ENCODE data around the gene CACNB4. TPM values are rescaled to one million over a fixed set of nuclear protein-coding genes. Genes with fewer than 3 reads are reported as not detected.

Gene CACNB4
- polyA plus RNA-seq, 1 of the 3 experiments (the other 2 are of a cell fraction), result 0.18 TPM

GRCh38 chr2:152097801-152098495, 896 bp downstream of the CACNB4 start:
- Histone ChIP-seq H3K9me3 (no peaks in the 10 kb centered on the region), H3F3A (replicated peaks; ENCODE audit: insufficient read depth) (peaks cover 5% of the 10 kb centered on the region), H3K79me2 (ENCODE audit: insufficient read depth) (no peaks in the 10 kb centered on the region), H3K27me3 (ENCODE audit: insufficient read depth) (peaks cover 34% of the 10 kb centered on the region), H3K4me3 (ENCODE audit: low read depth in 2 of 2, low read length in 1 of 2) (peak overlapping the region; percentile 49 to 61), H3K9me2 (no peaks in the 10 kb centered on the region), H3K4me2 (peak overlapping the region; percentile 100), H3K36me3 (replicated peaks in 1 of 2; ENCODE audit: control insufficient read depth in 1 of 2, insufficient read depth in 2 of 2, low read length in 1 of 2) (no peaks in the 10 kb centered on the region), H4K20me1 (ENCODE audit: insufficient read depth) (no peaks in the 10 kb centered on the region), H3K27ac (ENCODE audit: low read depth in 2 of 2, low read length in 1 of 2) (no peak overlapping the region), H3K4me1 (ENCODE audit: control insufficient read depth in 1 of 2, insufficient read depth in 2 of 2, low read depth in 1 of 2, low read length in 1 of 2) (peaks cover 0 to 20% of the 10 kb centered on the region in 2 experiments; a peak in 2 of 4 replicates), H2AFZ (ENCODE audit: low read depth) (peak overlapping the region; percentile 42; the same call in 1 of the 2 replicates), H3K9ac (no peak overlapping the region)
- TF ChIP-seq MEF2A (IDR thresholded peaks at IDR 0.05; ENCODE audit: borderline replicate concordance, low read depth) (no peak), CHD2 (IDR thresholded peaks at IDR 0.05; ENCODE audit: low read length, partially characterized antibody) (peak; percentile 11)
- WGBS (ENCODE audit: low lambda C conversion rate), result 5% methylated on average over 17 of the region's 52 CpGs
- no peak for DNase-seq
- POLR2A ChIA-PET, result no interaction called here
- CTCF ChIA-PET, result interaction anchor here (1.0 to 2.9 kb wide), 4 partner anchors 9 to 72 kb away, joined by 3 to 10 read pairs (median 3); no protein-coding TSS in a partner anchor

GRCh38 chr2:152097290-152097800, 1.5 kb downstream of the CACNB4 start:
- ChIA-PET POLR2A (no interaction called here), CTCF (interaction anchor here (1.0 to 2.9 kb wide), 4 partner anchors 9 to 72 kb away, joined by 3 to 10 read pairs (median 3); no protein-coding TSS in a partner anchor)
- Histone ChIP-seq H3K9me3 (no peaks in the 10 kb centered on the region), H3K4me2 (peak overlapping the region; percentile 100), H4K20me1 (ENCODE audit: insufficient read depth) (no peaks in the 10 kb centered on the region), H3K9me2 (no peaks in the 10 kb centered on the region), H3F3A (replicated peaks; ENCODE audit: insufficient read depth) (peaks cover 5% of the 10 kb centered on the region), H3K36me3 (replicated peaks in 1 of 2; ENCODE audit: control insufficient read depth in 1 of 2, insufficient read depth in 2 of 2, low read length in 1 of 2) (no peaks in the 10 kb centered on the region), H3K79me2 (ENCODE audit: insufficient read depth) (no peaks in the 10 kb centered on the region), H3K4me3 (ENCODE audit: low read depth in 2 of 2, low read length in 1 of 2) (peak overlapping the region; percentile 49 to 61), H3K27ac (ENCODE audit: low read depth in 2 of 2, low read length in 1 of 2) (no peak overlapping the region), H2AFZ (ENCODE audit: low read depth) (0 out of 2 replicates have a peak overlapping the region, but pooled peaks have one; percentile 42), H3K9ac (no peak overlapping the region), H3K4me1 (ENCODE audit: control insufficient read depth in 1 of 2, insufficient read depth in 2 of 2, low read depth in 1 of 2, low read length in 1 of 2) (peaks cover 0 to 20% of the 10 kb centered on the region in 2 experiments; a peak in 2 of 4 replicates), H3K27me3 (ENCODE audit: insufficient read depth) (peaks cover 34% of the 10 kb centered on the region)
- TF ChIP-seq CTCF (IDR thresholded peaks at IDR 0.05), result no peak
- TF ChIP-seq TCF12 (IDR thresholded peaks at IDR 0.05), result peak; percentile 38
- no peak for TF ChIP-seq SIN3A (IDR thresholded peaks at IDR 0.05; ENCODE audit: borderline replicate concordance, low read depth, low read length)
- no peak for TF ChIP-seq RXRA (IDR thresholded peaks at IDR 0.05; ENCODE audit: borderline replicate concordance, low read depth)
- TF ChIP-seq, protein P1, sequence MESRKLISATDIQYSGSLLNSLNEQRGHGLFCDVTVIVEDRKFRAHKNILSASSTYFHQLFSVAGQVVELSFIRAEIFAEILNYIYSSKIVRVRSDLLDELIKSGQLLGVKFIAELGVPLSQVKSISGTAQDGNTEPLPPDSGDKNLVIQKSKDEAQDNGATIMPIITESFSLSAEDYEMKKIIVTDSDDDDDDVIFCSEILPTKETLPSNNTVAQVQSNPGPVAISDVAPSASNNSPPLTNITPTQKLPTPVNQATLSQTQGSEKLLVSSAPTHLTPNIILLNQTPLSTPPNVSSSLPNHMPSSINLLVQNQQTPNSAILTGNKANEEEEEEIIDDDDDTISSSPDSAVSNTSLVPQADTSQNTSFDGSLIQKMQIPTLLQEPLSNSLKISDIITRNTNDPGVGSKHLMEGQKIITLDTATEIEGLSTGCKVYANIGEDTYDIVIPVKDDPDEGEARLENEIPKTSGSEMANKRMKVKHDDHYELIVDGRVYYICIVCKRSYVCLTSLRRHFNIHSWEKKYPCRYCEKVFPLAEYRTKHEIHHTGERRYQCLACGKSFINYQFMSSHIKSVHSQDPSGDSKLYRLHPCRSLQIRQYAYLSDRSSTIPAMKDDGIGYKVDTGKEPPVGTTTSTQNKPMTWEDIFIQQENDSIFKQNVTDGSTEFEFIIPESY (IDR thresholded peaks at IDR 0.05; ENCODE audit: borderline replicate concordance, low read depth), result no peak
- TF ChIP-seq RAD21 (IDR thresholded peaks at IDR 0.05; ENCODE audit: low read length), result no peak
- no peak for TF ChIP-seq NFIC (IDR thresholded peaks at IDR 0.05; ENCODE audit: borderline replicate concordance)
- no peak for TF ChIP-seq ELF1 (IDR thresholded peaks at IDR 0.05)
- TF ChIP-seq MEF2A (IDR thresholded peaks at IDR 0.05; ENCODE audit: borderline replicate concordance, low read depth), result no peak
- TF ChIP-seq, protein P2, sequence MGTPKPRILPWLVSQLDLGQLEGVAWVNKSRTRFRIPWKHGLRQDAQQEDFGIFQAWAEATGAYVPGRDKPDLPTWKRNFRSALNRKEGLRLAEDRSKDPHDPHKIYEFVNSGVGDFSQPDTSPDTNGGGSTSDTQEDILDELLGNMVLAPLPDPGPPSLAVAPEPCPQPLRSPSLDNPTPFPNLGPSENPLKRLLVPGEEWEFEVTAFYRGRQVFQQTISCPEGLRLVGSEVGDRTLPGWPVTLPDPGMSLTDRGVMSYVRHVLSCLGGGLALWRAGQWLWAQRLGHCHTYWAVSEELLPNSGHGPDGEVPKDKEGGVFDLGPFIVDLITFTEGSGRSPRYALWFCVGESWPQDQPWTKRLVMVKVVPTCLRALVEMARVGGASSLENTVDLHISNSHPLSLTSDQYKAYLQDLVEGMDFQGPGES (IDR thresholded peaks at IDR 0.05; ENCODE audit: low read depth, low read length), result no peak
- no peak for TF ChIP-seq TEAD4 (IDR thresholded peaks at IDR 0.05; ENCODE audit: borderline replicate concordance, insufficient read depth)
- peak; percentile 28; the same call in 1 of the 2 replicates for TF ChIP-seq RCOR1 (IDR thresholded peaks at IDR 0.05; ENCODE audit: low read length)
- WGBS (ENCODE audit: low lambda C conversion rate), result 14% methylated on average over 13 of the region's 13 CpGs
- DNase-seq, result peak; percentile 46

All from SK-N-SH (cell line).